ENCODE data around the gene ZNF496.

ZNF496 gene

DNA sequence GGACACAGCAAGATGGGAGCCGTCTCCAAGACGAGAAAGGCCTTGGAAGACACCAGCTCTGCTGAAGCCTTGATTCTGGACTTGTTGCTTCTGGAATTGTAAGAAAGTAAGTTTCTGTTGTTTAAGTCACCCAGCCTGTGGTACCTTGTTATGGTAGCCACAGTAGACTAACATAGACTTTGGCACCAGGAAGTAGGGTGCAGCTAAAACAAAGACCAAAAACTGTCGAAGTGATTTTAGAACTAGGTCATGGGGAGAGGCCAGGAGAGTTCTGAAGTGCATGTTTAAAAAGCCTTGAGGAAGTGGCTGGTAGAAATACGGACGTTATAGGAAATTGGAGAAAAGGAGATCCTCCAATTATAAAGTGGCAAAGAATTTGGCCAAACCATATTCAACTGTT lies 28.5 kb downstream of the ZNF496 start:
- Histone ChIP-seq H3K23ac (ENCODE audit: low read length) (no peak overlapping the region), H3K27ac (ENCODE audit: low read depth, low read length) (no peak overlapping the region), H3K4me3 (ENCODE audit: low read depth, low read length) (no peak overlapping the region), H3K18ac (ENCODE audit: low read length) (no peak overlapping the region), H3K27me3 (ENCODE audit: insufficient read depth, low read length) (no peaks in the 10 kb centered on the region), H2BK120ac (ENCODE audit: insufficient read depth, low read length, poor library complexity) (no peak overlapping the region), H3K79me2 (ENCODE audit: control insufficient read depth, insufficient read depth, low read length, poor library complexity) (no peaks in the 10 kb centered on the region), H2AFZ (ENCODE audit: insufficient read depth, low read length, poor library complexity) (no peak overlapping the region), H2AK5ac (ENCODE audit: low read length) (no peak overlapping the region), H2BK5ac (ENCODE audit: low read depth, low read length, poor library complexity) (no peak overlapping the region), H4K8ac (ENCODE audit: low read depth, low read length) (no peak overlapping the region), H3K4me2 (ENCODE audit: low read length) (no peak overlapping the region), H3K14ac (ENCODE audit: low read length) (no peak overlapping the region), H3K4me1 (ENCODE audit: control insufficient read depth in 1 of 2, insufficient read depth in 2 of 2, low read length in 2 of 2) (no peaks in the 10 kb centered on the region), H3K79me1 (ENCODE audit: low read length) (no peaks in the 10 kb centered on the region), H4K91ac (ENCODE audit: low read depth, low read length) (no peak overlapping the region), H4K12ac (ENCODE audit: low read depth, low read length) (no peak overlapping the region), H3K36me3 (ENCODE audit: control insufficient read depth in 1 of 2, insufficient read depth in 2 of 2, low read length in 2 of 2) (peaks cover 50 to 76% of the 10 kb centered on the region in 2 experiments), H3K9me3 (ENCODE audit: insufficient read depth, low read depth, low read length) (peaks cover 2% of the 10 kb centered on the region), H2BK12ac (ENCODE audit: low read length) (no peak overlapping the region), H3K4ac (ENCODE audit: low read depth, low read length) (no peak overlapping the region), H3K9ac (ENCODE audit: low read length) (no peak overlapping the region)
- no peak for DNase-seq
- WGBS (ENCODE audit: extremely low coverage, insufficient coverage, insufficient read length): no CpG with 5 or more reads among the region's 5 CpGs

DNA sequence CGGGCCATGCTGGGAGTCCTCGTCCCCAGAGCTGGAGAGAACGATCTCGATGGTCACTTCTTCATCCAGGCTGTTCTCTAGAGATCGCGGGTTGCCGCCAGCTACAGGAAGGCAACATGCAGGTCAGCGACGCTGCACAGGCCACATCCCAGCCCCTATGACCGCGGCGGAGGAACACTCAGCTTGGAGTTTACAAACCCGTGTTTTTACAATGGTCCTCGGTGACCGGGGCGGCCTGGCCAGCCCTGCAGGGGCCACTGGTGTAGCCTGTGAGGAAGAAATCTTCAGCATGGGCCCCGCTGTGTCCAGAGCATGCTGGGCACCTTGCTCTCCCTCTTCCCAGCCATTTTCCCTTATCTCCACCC lies 30.5 kb downstream of the ZNF496 start:
- H3K9me3 ChIP-seq (ENCODE audit: insufficient read depth, low read depth, low read length): no peaks in the 10 kb centered on the region

GRCh38 chr1:247300491-247301175 lies 31.0 kb downstream of the ZNF496 start:
- no peak overlapping the region for H4K12ac ChIP-seq (ENCODE audit: low read depth, low read length)
- H2AFZ ChIP-seq (ENCODE audit: insufficient read depth, low read length, poor library complexity): no peak overlapping the region
- H3K79me2 ChIP-seq (ENCODE audit: control insufficient read depth, insufficient read depth, low read length, poor library complexity): no peaks in the 10 kb centered on the region
- H2BK120ac ChIP-seq (ENCODE audit: insufficient read depth, low read length, poor library complexity): no peak overlapping the region
- no CpG with 5 or more reads among the region's 47 CpGs for WGBS (ENCODE audit: extremely low coverage, insufficient coverage, insufficient read length)
- no peak overlapping the region for H3K27ac ChIP-seq (ENCODE audit: low read depth, low read length)
- H3K4me1 ChIP-seq (ENCODE audit: control insufficient read depth in 1 of 2, insufficient read depth in 2 of 2, low read length in 2 of 2): no peaks in the 10 kb centered on the region
- H3K9me3 ChIP-seq (ENCODE audit: insufficient read depth, low read depth, low read length): no peaks in the 10 kb centered on the region
- no peak overlapping the region for H2BK12ac ChIP-seq (ENCODE audit: low read length)
- H2BK5ac ChIP-seq (ENCODE audit: low read depth, low read length, poor library complexity): no peak overlapping the region
- no peak for DNase-seq
- no peak overlapping the region for H4K91ac ChIP-seq (ENCODE audit: low read depth, low read length)
- H3K23ac ChIP-seq (ENCODE audit: low read length): no peak overlapping the region
- H4K8ac ChIP-seq (ENCODE audit: low read depth, low read length): no peak overlapping the region
- no peak overlapping the region for H3K14ac ChIP-seq (ENCODE audit: low read length)
- no peak overlapping the region for H2AK5ac ChIP-seq (ENCODE audit: low read length)
- H3K36me3 ChIP-seq (ENCODE audit: control insufficient read depth in 1 of 2, insufficient read depth in 2 of 2, low read length in 2 of 2): peaks cover 41 to 65% of the 10 kb centered on the region in 2 experiments
- no peak overlapping the region for H3K18ac ChIP-seq (ENCODE audit: low read length)
- H3K27me3 ChIP-seq (ENCODE audit: insufficient read depth, low read length): no peaks in the 10 kb centered on the region
- H3K79me1 ChIP-seq (ENCODE audit: low read length): no peaks in the 10 kb centered on the region
- H3K4me3 ChIP-seq (ENCODE audit: low read depth, low read length): no peak overlapping the region
- no peak overlapping the region for H3K4me2 ChIP-seq (ENCODE audit: low read length)
- no peak overlapping the region for H3K9ac ChIP-seq (ENCODE audit: low read length)
- H3K4ac ChIP-seq (ENCODE audit: low read depth, low read length): no peak overlapping the region

More for the DNA sequence above, 30.5 kb downstream of the ZNF496 start:
- WGBS (ENCODE audit: extremely low coverage, insufficient coverage, insufficient read length): no CpG with 5 or more reads among the region's 17 CpGs
- Histone ChIP-seq H4K8ac (ENCODE audit: low read depth, low read length) (no peak overlapping the region), H2AK5ac (ENCODE audit: low read length) (no peak overlapping the region), H2BK5ac (ENCODE audit: low read depth, low read length, poor library complexity) (no peak overlapping the region), H3K27me3 (ENCODE audit: insufficient read depth, low read length) (no peaks in the 10 kb centered on the region), H3K79me2 (ENCODE audit: control insufficient read depth, insufficient read depth, low read length, poor library complexity) (no peaks in the 10 kb centered on the region), H3K23ac (ENCODE audit: low read length) (no peak overlapping the region), H3K4me2 (ENCODE audit: low read length) (no peak overlapping the region), H3K79me1 (ENCODE audit: low read length) (no peaks in the 10 kb centered on the region), H2BK120ac (ENCODE audit: insufficient read depth, low read length, poor library complexity) (no peak overlapping the region), H3K4me1 (ENCODE audit: control insufficient read depth in 1 of 2, insufficient read depth in 2 of 2, low read length in 2 of 2) (no peaks in the 10 kb centered on the region), H3K4me3 (ENCODE audit: low read depth, low read length) (no peak overlapping the region), H2BK12ac (ENCODE audit: low read length) (no peak overlapping the region), H3K18ac (ENCODE audit: low read length) (no peak overlapping the region), H4K91ac (ENCODE audit: low read depth, low read length) (no peak overlapping the region), H3K4ac (ENCODE audit: low read depth, low read length) (no peak overlapping the region), H3K9ac (ENCODE audit: low read length) (no peak overlapping the region), H4K12ac (ENCODE audit: low read depth, low read length) (no peak overlapping the region), H3K14ac (ENCODE audit: low read length) (no peak overlapping the region), H3K36me3 (ENCODE audit: control insufficient read depth in 1 of 2, insufficient read depth in 2 of 2, low read length in 2 of 2) (peaks cover 41 to 65% of the 10 kb centered on the region in 2 experiments), H3K27ac (ENCODE audit: low read depth, low read length) (no peak overlapping the region), H2AFZ (ENCODE audit: insufficient read depth, low read length, poor library complexity) (no peak overlapping the region)
- no peak for DNase-seq

DNA sequence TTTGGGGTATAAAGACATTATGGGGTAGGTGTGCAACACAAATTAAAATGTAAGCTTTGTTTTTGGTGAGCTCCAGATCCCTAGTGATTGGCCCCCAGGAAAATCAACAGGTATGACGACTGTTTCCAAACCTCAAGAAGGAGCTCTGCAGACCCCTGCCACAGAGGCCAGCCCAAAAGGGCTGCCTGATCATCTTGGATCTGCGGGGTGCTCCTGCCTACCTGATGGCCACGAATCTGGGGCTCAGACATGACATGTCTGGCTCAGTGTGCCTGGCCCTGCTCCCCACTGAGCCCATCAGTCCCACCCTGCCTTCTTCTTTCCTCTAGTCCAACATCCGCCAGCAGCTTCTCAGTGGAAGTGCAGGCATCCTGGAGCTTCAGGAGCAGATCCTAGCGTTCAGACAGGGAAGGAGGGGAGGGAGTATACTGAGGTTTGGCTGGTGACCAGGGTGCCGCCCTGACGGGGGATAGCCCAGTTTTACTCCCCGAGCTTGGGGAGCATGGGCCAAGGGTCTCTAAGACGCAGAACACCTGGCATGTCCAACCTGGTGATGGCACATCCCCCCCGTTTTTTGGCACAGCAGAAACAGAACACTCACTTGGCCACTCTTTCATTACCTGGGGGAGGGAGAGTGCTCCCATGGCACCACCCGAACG lies 31.8 kb downstream of the ZNF496 start:
- Histone ChIP-seq H3K4me3 (ENCODE audit: low read depth, low read length) (no peak overlapping the region), H3K9ac (ENCODE audit: low read length) (no peak overlapping the region), H3K4ac (ENCODE audit: low read depth, low read length) (no peak overlapping the region), H2AK5ac (ENCODE audit: low read length) (no peak overlapping the region), H3K23ac (ENCODE audit: low read length) (no peak overlapping the region), H3K79me2 (ENCODE audit: control insufficient read depth, insufficient read depth, low read length, poor library complexity) (no peaks in the 10 kb centered on the region), H3K27me3 (ENCODE audit: insufficient read depth, low read length) (no peaks in the 10 kb centered on the region), H3K4me2 (ENCODE audit: low read length) (no peak overlapping the region), H3K9me3 (ENCODE audit: insufficient read depth, low read depth, low read length) (no peaks in the 10 kb centered on the region), H3K27ac (ENCODE audit: low read depth, low read length) (no peak overlapping the region), H2BK12ac (ENCODE audit: low read length) (no peak overlapping the region), H3K79me1 (ENCODE audit: low read length) (no peaks in the 10 kb centered on the region), H4K8ac (ENCODE audit: low read depth, low read length) (no peak overlapping the region), H4K12ac (ENCODE audit: low read depth, low read length) (no peak overlapping the region), H3K14ac (ENCODE audit: low read length) (no peak overlapping the region), H3K36me3 (ENCODE audit: control insufficient read depth in 1 of 2, insufficient read depth in 2 of 2, low read length in 2 of 2) (peaks cover 38 to 60% of the 10 kb centered on the region in 2 experiments), H2BK5ac (ENCODE audit: low read depth, low read length, poor library complexity) (no peak overlapping the region), H2AFZ (ENCODE audit: insufficient read depth, low read length, poor library complexity) (no peak overlapping the region), H3K4me1 (ENCODE audit: control insufficient read depth in 1 of 2, insufficient read depth in 2 of 2, low read length in 2 of 2) (peaks cover 0 to 2% of the 10 kb centered on the region in 2 experiments), H2BK120ac (ENCODE audit: insufficient read depth, low read length, poor library complexity) (no peak overlapping the region), H3K18ac (ENCODE audit: low read length) (no peak overlapping the region), H4K91ac (ENCODE audit: low read depth, low read length) (no peak overlapping the region)
- DNase-seq: no peak
- no CpG with 5 or more reads among the region's 12 CpGs for WGBS (ENCODE audit: extremely low coverage, insufficient coverage, insufficient read length)

Measured in trophoblast cell (in vitro differentiated cells and primary cell).